SKM-1 (cell line): Measurements from ENCODE around the gene ADRA2B.
"Not testable (repeated sequence)": the region's sequence is repeated elsewhere in the genome, so short reads cannot be mapped to it uniquely, and the experiment has no call there.

ENCODE experiments used
- DNase-seq: peaks from one replicate; lab custom pipeline; 2025; ENCODE audit not compliant: unreplicated experiment; lab: John Stamatoyannopoulos, UW

The ADRA2B gene

GRCh38 chr2:96150791-96151594, 34.6 kb upstream of the ADRA2B start:
- DNase-seq: no peak

- DNase-seq: no peak
Measured at GRCh38 chr2:96150007-96150640, 33.8 kb upstream of the ADRA2B start.

GRCh38 chr2:96148410-96149217, 32.2 kb upstream of the ADRA2B start:
- peak; percentile 30 for DNase-seq

DNA sequence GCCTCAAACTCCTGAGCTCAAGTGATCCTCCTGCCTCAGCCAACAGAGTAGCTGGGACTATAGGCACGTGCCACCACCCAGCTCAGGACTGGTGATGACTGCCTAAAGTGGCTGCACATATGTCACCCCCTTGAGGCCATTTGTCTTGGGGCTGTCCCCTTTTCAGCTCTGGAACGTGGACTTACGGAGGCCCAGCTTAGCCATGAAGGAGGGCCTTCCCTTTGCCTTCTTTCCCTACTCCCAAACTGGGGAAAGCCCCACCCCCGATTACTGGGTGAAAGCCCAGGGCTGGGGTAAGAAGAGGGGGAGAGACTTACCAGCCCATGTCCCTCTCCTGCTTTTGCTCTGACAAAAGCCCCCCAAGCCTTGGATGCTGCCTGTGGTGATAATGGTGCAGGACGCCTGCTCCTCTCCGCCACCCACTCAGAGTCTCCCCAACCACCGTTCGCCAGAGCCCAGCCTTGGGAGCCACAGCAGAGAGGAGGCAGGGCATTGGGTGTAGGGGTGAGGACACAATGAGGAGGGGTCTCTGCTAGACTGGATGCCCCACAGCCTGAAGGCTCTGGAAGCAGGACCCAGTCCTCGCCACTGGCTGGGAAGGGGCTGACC, 31.3 kb upstream of the ADRA2B start:
- no peak for DNase-seq

- DNase-seq: no peak
Measured at GRCh38 chr2:96146881-96147592, 30.7 kb upstream of the ADRA2B start.

DNA sequence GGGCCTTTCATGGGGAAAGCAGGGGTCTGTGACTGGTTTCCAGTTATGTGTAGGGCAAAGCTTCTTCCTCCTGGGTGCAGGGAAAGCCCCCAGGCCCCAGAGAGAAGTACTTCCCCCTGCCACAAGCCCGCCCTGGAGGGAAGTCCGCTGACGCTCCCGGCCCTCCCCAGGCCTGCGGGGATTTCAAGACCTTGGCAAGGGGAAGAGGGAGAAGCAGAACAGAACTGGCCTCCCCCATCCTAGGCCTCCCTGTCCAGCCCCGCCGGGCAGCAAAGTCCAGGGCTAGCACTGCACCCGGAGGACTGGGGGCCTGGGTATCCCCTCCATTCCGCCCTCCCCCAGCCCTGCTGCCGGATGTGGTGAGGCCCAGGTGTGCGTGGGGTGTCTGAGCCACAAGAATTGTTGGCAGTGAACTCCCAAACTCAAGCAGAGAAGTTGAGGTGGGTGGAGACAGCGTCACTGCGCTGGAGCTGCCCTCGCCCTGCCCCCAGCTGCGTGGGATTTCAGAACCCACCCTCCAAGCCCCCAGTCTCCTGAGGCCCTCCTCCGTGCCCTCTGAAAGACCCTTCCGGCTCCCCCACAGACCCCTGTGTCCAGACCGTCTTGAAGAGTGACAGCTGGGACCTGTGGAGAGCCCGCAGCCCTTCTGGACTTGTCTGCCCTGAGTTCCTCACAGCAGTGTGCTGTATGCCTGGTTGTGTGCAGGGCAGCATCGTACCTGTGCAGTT, 29.9 kb upstream of the ADRA2B start:
- peak; percentile 63 for DNase-seq

- no peak for DNase-seq
Measured at GRCh38 chr2:96145848-96146152, 29.4 kb upstream of the ADRA2B start.

DNA sequence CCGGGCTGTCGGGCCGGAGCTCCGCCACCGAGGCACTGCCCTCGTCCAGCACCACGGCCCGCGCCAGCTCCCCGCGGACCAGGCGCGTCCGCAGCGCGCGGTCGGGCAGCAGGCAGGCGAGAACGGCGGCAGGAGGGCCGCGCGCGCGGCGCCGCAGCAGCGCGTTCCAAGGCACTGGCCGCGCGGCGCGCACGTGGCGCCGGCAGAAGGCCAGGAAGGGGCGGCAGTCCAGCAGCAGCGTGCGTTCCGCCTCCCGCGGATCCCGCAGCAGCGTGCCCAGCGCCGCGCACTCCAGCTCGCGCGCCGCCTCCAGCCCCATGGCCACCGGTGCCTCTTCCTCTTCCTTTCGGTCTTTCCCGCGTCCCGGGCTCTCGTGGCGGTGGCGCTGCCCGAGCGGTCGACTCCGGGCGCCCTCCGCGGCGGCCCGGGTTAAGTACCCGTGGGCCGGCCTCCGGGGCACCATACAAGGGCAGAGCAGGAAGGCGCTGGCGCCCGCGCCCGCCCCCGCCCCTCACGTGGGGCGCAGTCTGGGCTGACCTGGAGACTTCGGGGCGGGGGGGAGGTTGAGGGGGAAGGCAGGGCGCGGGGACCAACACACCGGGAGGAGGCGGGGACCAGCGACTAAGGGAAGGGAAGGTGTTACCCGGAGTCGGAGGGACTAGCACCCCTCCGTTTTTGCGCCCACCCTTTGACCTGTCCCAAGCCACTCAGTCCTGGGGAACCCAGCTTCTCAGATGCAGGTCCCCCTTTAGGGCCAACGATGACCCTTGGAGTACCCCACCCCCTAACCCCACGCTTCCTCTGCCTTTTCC, 28.9 kb upstream of the ADRA2B start, which contains the start of gene DUSP2:
DUSP2 (minus strand) TSS at position 405 of the 812 bp plus-strand sequence; CDS start at position 319, 86 bp downstream.
- peak; percentile 74 for DNase-seq

DNA sequence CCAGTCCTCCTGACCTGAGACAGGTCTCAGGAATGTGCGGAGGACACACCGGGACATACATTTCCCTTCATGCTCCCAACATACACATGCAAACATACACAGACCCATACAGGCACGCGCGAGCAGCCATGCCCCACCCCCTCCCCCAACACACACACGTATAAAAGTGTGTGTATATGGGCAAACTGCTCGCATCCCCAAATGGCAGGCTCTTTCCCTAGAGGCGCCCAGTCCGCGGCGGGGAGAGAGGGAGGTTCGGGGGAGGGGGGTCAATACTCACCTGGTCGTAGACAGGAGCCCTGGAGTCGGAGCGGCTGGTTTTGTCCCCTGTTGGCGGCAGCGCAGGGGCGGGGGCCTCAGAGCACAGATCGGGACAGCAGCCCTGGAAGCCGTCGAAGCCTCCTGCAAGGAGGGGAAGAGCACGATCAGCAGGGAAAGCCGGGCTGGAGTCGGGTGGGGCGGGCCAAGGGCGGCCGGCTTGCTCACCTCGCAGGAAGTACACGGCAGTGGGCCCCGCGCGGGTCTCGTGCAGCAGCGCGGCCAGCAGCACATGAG, 28.2 kb upstream of the ADRA2B start:
- DNase-seq: no peak

DNA sequence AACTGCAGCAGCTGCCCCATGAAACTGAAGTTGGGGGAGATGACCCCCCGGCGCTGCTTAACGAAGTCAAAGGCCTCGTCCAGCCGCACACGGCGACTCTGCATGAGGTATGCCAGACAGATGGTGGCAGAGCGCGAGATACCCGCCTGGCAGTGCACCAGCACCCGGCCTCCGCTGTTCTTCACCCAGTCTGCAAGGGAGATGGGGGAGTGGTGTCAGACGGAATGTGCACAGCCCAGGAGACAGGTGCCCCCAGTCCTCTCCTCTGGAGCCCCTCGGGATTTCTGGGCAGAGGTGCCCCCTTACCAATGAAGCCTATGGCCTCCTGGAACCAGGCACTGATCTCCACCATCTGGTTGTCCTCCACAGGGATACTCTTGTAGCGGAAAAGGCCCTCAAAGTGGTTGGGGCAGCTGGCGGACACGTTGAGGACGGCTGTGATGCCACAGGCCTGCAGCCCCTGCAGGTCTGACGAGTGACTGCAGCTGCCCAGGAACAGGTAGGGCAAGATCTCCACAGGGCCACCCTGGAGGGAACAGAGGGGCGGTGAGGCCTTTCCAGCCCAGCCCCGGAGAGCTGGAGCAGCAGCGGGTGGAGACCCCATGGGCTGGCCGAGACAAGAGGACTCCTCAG, 27.6 kb upstream of the ADRA2B start:
- no peak for DNase-seq

DNA sequence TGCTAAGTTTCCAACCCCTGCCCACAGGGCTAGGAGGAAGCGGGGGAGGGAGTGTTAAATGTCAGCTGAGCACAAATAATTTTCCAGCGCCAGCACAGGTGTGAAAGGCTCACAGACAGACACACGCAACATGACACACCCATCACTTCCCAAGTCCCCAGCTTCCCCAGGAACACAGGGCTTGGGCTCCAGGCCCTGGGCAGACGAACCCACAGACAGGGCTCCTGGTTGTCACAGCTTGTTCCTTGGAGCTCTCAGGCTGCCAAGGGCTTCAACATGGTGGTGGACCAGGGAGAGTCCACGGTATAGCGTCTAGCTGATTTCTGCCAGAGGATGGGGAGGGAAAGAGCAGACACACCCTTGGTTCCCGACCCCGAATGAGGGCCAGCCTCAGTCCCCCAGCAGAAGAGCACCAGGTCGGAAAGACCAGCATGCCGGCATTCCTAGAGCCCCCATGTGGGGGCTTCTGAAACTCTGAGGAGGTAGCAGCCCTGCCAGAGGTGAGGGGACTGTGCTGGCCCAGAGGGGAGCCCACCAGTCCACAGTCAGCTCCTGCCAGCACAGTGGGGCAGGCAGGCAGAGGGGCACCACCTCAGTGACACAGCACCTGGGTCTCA, 27.0 kb upstream of the ADRA2B start:
- no peak for DNase-seq

DNA sequence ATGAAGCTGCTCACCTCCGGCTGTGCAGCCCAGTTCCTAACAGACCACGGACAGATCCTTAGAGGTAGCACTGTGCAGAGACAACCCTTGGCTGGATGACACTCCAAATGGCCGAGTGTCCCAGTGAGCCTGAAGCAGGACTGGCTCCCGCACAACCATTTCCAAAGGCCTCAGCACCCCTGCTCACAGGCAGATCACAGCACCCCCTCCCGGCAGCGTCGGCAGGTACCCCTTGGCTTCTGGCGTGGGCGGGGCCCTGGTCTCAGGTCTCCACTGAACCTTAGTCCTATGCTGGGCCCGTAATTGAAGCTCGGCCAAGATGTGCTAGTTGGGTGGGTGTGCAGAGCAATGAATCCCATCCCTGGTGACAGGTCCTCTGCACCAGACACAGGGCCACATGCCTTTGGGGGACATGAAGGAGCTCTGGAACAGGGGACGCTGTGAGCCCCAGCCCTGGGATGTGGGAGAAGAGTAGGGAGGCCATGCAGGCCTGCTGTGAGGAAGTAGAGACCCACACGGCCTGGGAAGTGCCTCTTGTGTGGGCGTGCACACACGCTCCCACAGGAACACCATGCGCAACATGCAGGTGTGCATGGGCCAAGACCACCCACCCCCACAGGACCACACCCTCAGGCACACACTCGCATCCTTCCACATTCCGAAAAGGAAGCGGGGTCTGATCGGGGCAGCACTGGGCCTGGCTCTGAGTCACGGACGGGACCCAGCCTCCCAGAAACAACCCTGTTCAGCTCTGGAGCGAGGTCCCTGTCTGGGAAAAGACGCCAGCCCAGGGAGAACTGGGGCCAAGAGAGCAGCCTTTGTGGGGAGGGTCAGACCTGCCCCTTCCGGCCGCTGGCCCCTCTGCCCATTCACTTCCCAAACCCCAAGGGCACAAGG, 26.1 kb upstream of the ADRA2B start:
- DNase-seq: no peak

DNA sequence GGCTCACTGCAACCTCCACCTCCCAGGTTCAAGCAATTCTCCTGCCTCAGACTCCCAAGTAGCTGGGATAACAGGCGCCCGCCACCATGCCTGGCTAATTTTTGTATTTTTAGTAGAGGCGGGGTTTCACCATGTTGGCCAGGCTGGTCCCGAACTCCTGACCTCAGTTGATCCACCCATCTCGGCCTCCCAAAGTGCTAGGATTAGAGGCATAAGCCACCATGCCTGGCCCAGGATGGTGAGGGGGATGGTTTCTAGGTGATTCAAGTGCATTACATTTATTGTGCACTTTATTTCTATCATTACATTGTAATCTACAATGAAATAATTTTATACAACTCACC, 25.2 kb upstream of the ADRA2B start:
- not testable (repeated sequence) for DNase-seq

DNA sequence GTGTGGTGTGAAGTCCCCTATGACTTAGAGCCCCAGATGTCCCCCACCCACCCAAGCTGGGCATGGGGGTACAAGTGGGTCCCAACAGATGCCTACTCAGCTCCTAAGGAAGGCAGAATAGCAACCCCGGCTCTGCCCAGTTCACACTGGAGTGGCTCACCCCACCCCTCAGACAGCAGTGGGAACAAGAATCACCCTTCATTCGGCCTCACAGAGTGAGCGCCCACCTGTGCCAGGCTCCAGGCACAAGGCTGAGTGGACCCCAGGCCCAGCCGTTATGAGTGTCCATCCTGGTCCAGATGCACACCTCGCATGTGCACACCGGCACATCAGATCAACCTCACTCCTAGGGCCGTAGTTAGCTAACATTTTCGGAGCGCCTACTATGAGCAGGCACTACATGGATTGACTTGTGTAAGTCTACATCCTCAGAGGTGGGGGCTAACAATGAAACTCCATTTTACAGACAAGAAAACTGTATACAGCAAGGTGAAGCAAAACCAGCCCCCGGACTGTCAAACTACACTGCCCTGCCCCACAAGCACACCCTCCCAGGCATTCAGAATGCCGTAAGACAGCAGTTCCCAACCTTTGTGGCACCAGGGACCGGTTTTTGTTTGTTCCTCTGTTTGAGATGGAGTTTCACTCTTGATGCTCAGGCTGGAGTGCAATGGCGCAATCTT, 24.7 kb upstream of the ADRA2B start:
- DNase-seq: no peak

DNA sequence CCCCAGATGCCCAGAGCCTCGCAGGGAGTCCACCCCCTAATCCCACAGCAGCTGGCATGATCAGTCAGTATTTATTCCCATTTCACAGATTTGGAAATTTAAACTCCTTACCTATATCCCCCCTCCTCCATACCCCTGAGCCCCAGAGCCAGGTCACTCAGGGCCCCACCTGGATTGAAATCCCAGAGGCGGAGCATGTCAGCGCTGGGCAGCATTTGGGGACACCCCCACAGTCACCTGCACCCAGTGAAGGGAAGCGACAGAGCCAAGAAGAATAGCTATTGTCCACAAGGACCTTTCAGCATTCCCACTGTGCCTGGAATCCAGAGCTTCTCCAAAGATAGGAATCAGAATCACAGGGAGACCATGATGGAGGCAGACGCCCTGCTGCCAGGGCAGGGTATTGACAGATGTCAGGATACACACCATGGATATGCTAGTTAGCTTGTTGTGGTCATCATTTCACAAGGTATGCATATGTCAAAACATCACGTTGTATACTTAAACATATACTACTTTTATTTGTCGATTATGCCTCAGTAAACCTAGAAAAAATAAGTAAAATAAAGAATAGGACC, 22.9 kb upstream of the ADRA2B start:
- DNase-seq: no peak
